Measurements from ENCODE around the gene TCEA2. TPM values are rescaled to one million over a fixed set of nuclear protein-coding genes. Genes with fewer than 3 reads are reported as not detected.

The TCEA2 gene
- total and polyA plus RNA-seq, 11 donors: 19.2 to 52.1 (median 42.6) TPM

- no peak for TF ChIP-seq POLR2A (IDR thresholded peaks at IDR 0.05)
- TF ChIP-seq, protein P1, sequence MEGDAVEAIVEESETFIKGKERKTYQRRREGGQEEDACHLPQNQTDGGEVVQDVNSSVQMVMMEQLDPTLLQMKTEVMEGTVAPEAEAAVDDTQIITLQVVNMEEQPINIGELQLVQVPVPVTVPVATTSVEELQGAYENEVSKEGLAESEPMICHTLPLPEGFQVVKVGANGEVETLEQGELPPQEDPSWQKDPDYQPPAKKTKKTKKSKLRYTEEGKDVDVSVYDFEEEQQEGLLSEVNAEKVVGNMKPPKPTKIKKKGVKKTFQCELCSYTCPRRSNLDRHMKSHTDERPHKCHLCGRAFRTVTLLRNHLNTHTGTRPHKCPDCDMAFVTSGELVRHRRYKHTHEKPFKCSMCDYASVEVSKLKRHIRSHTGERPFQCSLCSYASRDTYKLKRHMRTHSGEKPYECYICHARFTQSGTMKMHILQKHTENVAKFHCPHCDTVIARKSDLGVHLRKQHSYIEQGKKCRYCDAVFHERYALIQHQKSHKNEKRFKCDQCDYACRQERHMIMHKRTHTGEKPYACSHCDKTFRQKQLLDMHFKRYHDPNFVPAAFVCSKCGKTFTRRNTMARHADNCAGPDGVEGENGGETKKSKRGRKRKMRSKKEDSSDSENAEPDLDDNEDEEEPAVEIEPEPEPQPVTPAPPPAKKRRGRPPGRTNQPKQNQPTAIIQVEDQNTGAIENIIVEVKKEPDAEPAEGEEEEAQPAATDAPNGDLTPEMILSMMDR (IDR thresholded peaks at IDR 0.05): no peak
- H3K9me3 ChIP-seq: no peaks in the 10 kb centered on the region
- peaks cover 0 to 14% (median 0%) of the 10 kb centered on the region in 9 donors for H3K27me3 ChIP-seq
- no peaks in the 10 kb centered on the region for H3K4me1 ChIP-seq
- ATAC-seq (no peak), DNase-seq (no peak)
- WGBS, 4 donors: 74 to 83% (median 80%) methylated on average over 18 to 19 of the region's 19 CpGs
- no peak overlapping the region for H3K4me3 ChIP-seq
- H3K27ac ChIP-seq: no peak overlapping the region
- intact Hi-C loops (cut with DNase I): no loop called here
- no peaks in the 10 kb centered on the region for H3K36me3 ChIP-seq
Measured at GRCh38 chr20:64091340-64091739, 28.3 kb downstream of the TCEA2 start.

DNA sequence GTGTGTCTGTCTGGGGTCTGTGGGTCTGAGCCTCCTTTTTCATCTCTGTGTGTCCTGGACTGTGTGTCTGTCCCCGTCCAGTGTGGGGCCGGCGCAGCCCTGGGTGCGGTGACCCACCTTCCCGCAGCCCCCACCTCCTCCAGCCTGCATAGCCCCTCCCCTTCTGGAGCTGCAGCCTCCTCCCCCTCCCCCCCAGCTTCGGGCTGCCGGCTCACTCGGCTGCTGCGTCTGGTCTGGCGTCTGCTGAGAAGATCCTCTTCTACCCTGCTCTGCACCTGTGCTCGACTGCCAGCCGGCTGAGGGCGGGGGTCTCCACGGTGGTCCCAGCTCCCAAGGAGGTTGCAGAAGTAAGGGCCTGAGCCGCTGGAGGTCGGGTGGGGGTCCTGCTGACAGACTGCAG lies 28.8 kb downstream of the TCEA2 start:
- no peaks in the 10 kb centered on the region for H3K36me3 ChIP-seq
- H3K27ac ChIP-seq: no peak overlapping the region
- no peaks in the 10 kb centered on the region for H3K9me3 ChIP-seq
- ATAC-seq: no peak
- DNase-seq: no peak
- H3K4me3 ChIP-seq: no peak overlapping the region
- peaks cover 0 to 15% (median 0%) of the 10 kb centered on the region in 9 donors for H3K27me3 ChIP-seq
- 16 to 29% (median 24%) methylated on average over 10 to 16 of the region's 16 CpGs for WGBS, 4 donors
- no peak for TF ChIP-seq POLR2A (IDR thresholded peaks at IDR 0.05)
- TF ChIP-seq, protein P1 (IDR thresholded peaks at IDR 0.05): no peak
- no peaks in the 10 kb centered on the region for H3K4me1 ChIP-seq
- intact Hi-C loops (cut with DNase I): no loop called here

GRCh38 chr20:64092258-64093012 lies 29.4 kb downstream of the TCEA2 start:
- Histone ChIP-seq H3K4me1 (no peaks in the 10 kb centered on the region), H3K36me3 (no peaks in the 10 kb centered on the region), H3K4me3 (no peak overlapping the region), H3K27me3 (peaks cover 0 to 15% (median 0%) of the 10 kb centered on the region in 9 donors), H3K9me3 (no peaks in the 10 kb centered on the region), H3K27ac (no peak overlapping the region)
- DNase-seq (no peak), ATAC-seq (peak in 2 of 4 donors; percentile 33 to 35)
- WGBS, 4 donors: 42 to 54% (median 49%) methylated on average over 24 to 27 of the region's 27 CpGs
- intact Hi-C loops (cut with DNase I): no loop called here
- TF ChIP-seq, protein P1 (IDR thresholded peaks at IDR 0.05): no peak
- TF ChIP-seq POLR2A (IDR thresholded peaks at IDR 0.05): no peak

DNA sequence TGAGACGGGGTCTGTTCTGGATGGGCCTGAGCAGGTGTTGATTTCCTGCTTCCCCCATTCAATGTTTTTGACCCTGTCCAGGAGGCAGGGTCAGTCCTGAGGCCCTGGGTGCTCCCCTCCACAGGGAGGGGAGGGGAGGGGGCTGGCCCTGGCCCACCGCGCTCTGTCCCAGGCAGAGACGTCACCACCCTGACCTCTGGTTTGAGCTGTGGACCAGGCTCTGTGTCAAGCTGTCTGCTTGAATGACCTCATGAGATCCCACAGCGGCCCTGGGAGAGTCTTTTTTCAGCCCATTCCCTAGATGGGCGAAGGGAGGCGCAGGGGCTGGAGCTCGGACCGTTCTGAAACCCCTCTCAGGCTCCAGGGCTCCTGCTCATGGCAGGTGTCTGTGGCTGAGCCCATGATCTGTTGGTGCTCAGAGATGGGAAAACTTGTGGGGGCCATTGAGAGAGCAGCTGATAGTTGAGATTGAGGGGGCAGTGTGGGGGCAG lies 30.1 kb downstream of the TCEA2 start:
- H3K4me1 ChIP-seq: no peaks in the 10 kb centered on the region
- no peaks in the 10 kb centered on the region for H3K9me3 ChIP-seq
- WGBS, 4 donors: 28 to 51% (median 40%) methylated on average over 6 to 9 of the region's 9 CpGs
- no peak overlapping the region for H3K27ac ChIP-seq
- H3K36me3 ChIP-seq: no peaks in the 10 kb centered on the region
- H3K4me3 ChIP-seq: no peak overlapping the region
- intact Hi-C loops (cut with DNase I): no loop called here
- DNase-seq (no peak), ATAC-seq (peak in 2 of 4 donors; percentile 11 to 20)
- TF ChIP-seq, protein P1 (IDR thresholded peaks at IDR 0.05): no peak
- no peak for TF ChIP-seq POLR2A (IDR thresholded peaks at IDR 0.05)
- peaks cover 0 to 11% (median 0%) of the 10 kb centered on the region in 9 donors for H3K27me3 ChIP-seq
